ENCODE results near the gene SLCO2A1. TPM values are rescaled to one million over a fixed set of nuclear protein-coding genes. Genes with fewer than 3 reads are reported as not detected.

The SLCO2A1 gene
- total RNA-seq, 4 donors from 2014 or later = 8.4 to 68.5 (median 22.7) TPM

GRCh38 chr3:134038071-134038491 lies 8.4 kb upstream of the SLCO2A1 start:
- H3K36me3 ChIP-seq = no peaks in the 10 kb centered on the region
- peak overlapping the region; percentile 68 to 86 (median 79) for H3K27ac ChIP-seq
- in situ Hi-C loops (cut with MboI; ENCODE audit: low pct_ligation_motif_present in 1 of 4, low pct_unique_long_range_greater_than_20kb in 1 of 4, low sequenced_read_pairs in 3 of 4) = no loop called here
- intact Hi-C loops (cut with DNase I; ENCODE audit: low total_unique reads) = no loop called here
- no peak overlapping the region for H3K4me3 ChIP-seq
- 93% methylated on average over 9 of the region's 10 CpGs; no CpG with 5 or more reads in 1 of the 2 donors for WGBS, 2 donors (ENCODE audit: low coverage in 1 of 2)
- no peaks in the 10 kb centered on the region for H3K27me3 ChIP-seq
- TF ChIP-seq POLR2AphosphoS5 (IDR thresholded peaks at IDR 0.05) (peak in 2 of 3 donors; percentile 12 to 16), CTCF (IDR thresholded peaks at IDR 0.05) (no peak)
- DNase-seq = no peak
- H3K9me3 ChIP-seq = no peaks in the 10 kb centered on the region
- H3K4me1 ChIP-seq = peaks cover 0 to 21% (median 12%) of the 10 kb centered on the region in 4 donors

- Histone ChIP-seq H3K4me3 (no peak overlapping the region), H3K4me1 (peaks cover 0 to 21% (median 12%) of the 10 kb centered on the region in 4 donors), H3K9me3 (no peaks in the 10 kb centered on the region), H3K27ac (peak overlapping the region in 3 of 4 donors; percentile 36 to 80 (median 78)), H3K27me3 (no peaks in the 10 kb centered on the region), H3K36me3 (no peaks in the 10 kb centered on the region)
- WGBS, 2 donors (ENCODE audit: low coverage in 1 of 2) = 94% methylated on average over 5 of the region's 5 CpGs; no CpG with 5 or more reads in 1 of the 2 donors
- TF ChIP-seq POLR2A (IDR thresholded peaks at IDR 0.05) = no peak
- intact Hi-C loops (cut with DNase I; ENCODE audit: low total_unique reads) = no loop called here
- DNase-seq = no peak
- in situ Hi-C loops (cut with MboI; ENCODE audit: low pct_ligation_motif_present in 1 of 4, low pct_unique_long_range_greater_than_20kb in 1 of 4, low sequenced_read_pairs in 3 of 4) = no loop called here
Measured at GRCh38 chr3:134037168-134037567, 7.4 kb upstream of the SLCO2A1 start.

GRCh38 chr3:134036291-134036690 lies 6.6 kb upstream of the SLCO2A1 start:
- DNase-seq = no peak
- intact Hi-C loops (cut with DNase I; ENCODE audit: low total_unique reads) (no loop called here), in situ Hi-C loops (cut with MboI; ENCODE audit: low pct_ligation_motif_present in 1 of 4, low pct_unique_long_range_greater_than_20kb in 1 of 4, low sequenced_read_pairs in 3 of 4) (no loop called here)
- H3K27ac ChIP-seq = no peak overlapping the region
- peaks cover 0 to 21% (median 12%) of the 10 kb centered on the region in 4 donors for H3K4me1 ChIP-seq
- WGBS, 2 donors (ENCODE audit: low coverage in 1 of 2) = 88% methylated on average over 5 of the region's 5 CpGs; no CpG with 5 or more reads in 1 of the 2 donors
- H3K27me3 ChIP-seq = no peaks in the 10 kb centered on the region
- no peaks in the 10 kb centered on the region for H3K36me3 ChIP-seq
- no peaks in the 10 kb centered on the region for H3K9me3 ChIP-seq
- H3K4me3 ChIP-seq = no peak overlapping the region
- TF ChIP-seq EP300 (IDR thresholded peaks at IDR 0.05; ENCODE audit: low read depth) = no peak
- no peak for TF ChIP-seq POLR2A (IDR thresholded peaks at IDR 0.05)
- TF ChIP-seq POLR2AphosphoS5 (IDR thresholded peaks at IDR 0.05) = no peak
- no peak for TF ChIP-seq CTCF (IDR thresholded peaks at IDR 0.05)

GRCh38 chr3:134035836-134036235 lies 6.1 kb upstream of the SLCO2A1 start:
- WGBS, 2 donors (ENCODE audit: low coverage in 1 of 2) = 86% methylated on average over 8 of the region's 8 CpGs; no CpG with 5 or more reads in 1 of the 2 donors
- Histone ChIP-seq H3K4me1 (peaks cover 0 to 21% (median 12%) of the 10 kb centered on the region in 4 donors), H3K27ac (no peak overlapping the region), H3K27me3 (no peaks in the 10 kb centered on the region), H3K9me3 (no peaks in the 10 kb centered on the region), H3K36me3 (no peaks in the 10 kb centered on the region), H3K4me3 (no peak overlapping the region)
- no peak for TF ChIP-seq EP300 (IDR thresholded peaks at IDR 0.05; ENCODE audit: low read depth)
- TF ChIP-seq POLR2AphosphoS5 (IDR thresholded peaks at IDR 0.05) = no peak
- TF ChIP-seq POLR2A (IDR thresholded peaks at IDR 0.05) = no peak
- TF ChIP-seq CTCF (IDR thresholded peaks at IDR 0.05) = no peak
- no peak for DNase-seq
- intact Hi-C loops (cut with DNase I; ENCODE audit: low total_unique reads) (no loop called here), in situ Hi-C loops (cut with MboI; ENCODE audit: low pct_ligation_motif_present in 1 of 4, low pct_unique_long_range_greater_than_20kb in 1 of 4, low sequenced_read_pairs in 3 of 4) (no loop called here)
